ENCODE results near the gene PDE9A.

PDE9A gene

DNA sequence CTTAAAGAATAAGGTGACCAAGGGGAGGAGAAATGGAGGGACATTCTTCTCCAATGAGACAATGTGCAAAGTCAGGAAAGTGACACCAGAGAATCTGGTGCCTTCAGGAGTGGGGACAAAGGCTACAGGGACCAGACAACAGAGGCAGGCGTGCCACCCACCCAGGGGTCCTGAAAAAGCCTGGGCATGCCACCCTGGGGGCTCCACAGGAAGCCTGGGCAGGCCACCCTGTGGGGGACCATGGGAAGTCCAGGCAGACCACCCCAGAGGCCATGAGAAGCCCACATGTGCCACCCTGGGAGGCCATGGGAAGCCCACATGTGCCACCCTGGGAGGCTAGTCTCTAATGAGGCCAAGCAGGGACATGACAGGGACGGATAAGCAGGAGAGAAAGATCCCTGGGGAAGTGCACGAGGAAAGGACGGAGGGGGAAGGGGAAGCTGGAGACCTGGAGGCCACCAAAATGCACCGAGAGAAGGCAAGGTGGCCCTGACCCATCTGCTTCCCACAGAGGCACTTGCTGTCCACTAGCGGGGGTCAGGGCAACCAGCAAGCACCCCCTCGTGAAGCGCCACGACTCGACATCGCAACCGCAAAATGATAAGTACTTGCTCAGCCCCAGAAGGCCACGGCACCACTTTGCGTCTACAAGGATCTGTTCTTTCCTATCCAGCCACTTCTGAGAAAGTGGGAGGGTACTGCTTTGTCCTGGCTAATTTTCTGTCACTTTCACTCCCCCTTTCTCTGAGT is 7.2 kb upstream of the PDE9A start:
- TF ChIP-seq POU2F2 (IDR thresholded peaks at IDR 0.05; ENCODE audit: low read depth, low read length) (no peak), TAF1 (IDR thresholded peaks at IDR 0.05; ENCODE audit: low read depth, low read length) (no peak), SPI1 (IDR thresholded peaks at IDR 0.05; ENCODE audit: low read depth, low read length) (no peak), POLR2A (IDR thresholded peaks at IDR 0.05; ENCODE audit: low read depth, low read length) (no peak), PAX5 (IDR thresholded peaks at IDR 0.05; ENCODE audit: insufficient read depth, low read length, severe bottlenecking) (no peak), POLR2AphosphoS5 (IDR thresholded peaks at IDR 0.05; ENCODE audit: low read depth, low read length) (no peak)
- DNase-seq (ENCODE audit: insufficient read length, low spot score) (no peak), FAIRE-seq (no peak)

DNA sequence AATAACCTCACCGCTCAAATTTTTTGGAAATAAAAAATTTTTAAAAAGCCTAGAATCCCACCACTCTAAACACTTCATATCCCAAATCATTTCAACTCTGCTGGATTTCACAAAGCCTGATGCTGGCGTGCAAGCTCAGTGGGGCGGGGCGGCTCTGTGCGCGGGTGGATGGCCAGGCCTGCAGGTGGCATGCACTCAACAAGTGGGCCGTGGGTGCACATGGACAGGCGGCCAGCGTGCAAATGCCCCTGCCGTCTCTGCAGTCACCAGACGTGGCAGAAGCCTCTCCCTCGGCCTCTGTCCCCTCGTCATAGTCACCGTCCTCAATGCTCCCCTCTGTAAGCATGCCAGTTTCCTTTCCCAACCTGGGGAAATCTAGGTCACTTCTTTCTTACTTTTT is 6.6 kb upstream of the PDE9A start:
- DNase-seq (ENCODE audit: insufficient read length, low spot score) (no peak), FAIRE-seq (no peak)
- TF ChIP-seq TAF1 (IDR thresholded peaks at IDR 0.05; ENCODE audit: low read depth, low read length) (no peak), POLR2AphosphoS5 (IDR thresholded peaks at IDR 0.05; ENCODE audit: low read depth, low read length) (no peak), SPI1 (IDR thresholded peaks at IDR 0.05; ENCODE audit: low read depth, low read length) (no peak), POLR2A (IDR thresholded peaks at IDR 0.05; ENCODE audit: low read depth, low read length) (no peak), PAX5 (IDR thresholded peaks at IDR 0.05; ENCODE audit: insufficient read depth, low read length, severe bottlenecking) (no peak), POU2F2 (IDR thresholded peaks at IDR 0.05; ENCODE audit: low read depth, low read length) (no peak)

DNA sequence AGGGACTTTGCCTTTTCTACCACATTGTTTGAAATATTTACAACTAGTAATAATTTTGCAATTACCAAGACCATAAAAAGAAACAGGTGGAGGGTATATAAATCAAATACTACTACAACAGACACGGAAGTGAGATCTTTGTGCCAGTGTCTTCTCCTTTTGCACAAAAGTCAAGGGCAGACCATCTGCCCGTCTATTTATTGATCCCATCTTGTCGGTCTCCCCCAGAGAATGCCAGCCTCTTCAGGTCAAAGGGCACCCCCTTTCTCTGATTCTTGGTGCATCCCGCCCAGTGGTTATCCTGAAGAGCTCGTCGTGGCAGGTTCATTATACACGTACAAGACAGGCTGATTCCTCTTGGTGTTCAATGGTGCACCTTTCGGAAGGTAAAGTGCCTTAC is 4.8 kb upstream of the PDE9A start:
- DNase-seq (ENCODE audit: insufficient read length, low spot score): no peak

DNA sequence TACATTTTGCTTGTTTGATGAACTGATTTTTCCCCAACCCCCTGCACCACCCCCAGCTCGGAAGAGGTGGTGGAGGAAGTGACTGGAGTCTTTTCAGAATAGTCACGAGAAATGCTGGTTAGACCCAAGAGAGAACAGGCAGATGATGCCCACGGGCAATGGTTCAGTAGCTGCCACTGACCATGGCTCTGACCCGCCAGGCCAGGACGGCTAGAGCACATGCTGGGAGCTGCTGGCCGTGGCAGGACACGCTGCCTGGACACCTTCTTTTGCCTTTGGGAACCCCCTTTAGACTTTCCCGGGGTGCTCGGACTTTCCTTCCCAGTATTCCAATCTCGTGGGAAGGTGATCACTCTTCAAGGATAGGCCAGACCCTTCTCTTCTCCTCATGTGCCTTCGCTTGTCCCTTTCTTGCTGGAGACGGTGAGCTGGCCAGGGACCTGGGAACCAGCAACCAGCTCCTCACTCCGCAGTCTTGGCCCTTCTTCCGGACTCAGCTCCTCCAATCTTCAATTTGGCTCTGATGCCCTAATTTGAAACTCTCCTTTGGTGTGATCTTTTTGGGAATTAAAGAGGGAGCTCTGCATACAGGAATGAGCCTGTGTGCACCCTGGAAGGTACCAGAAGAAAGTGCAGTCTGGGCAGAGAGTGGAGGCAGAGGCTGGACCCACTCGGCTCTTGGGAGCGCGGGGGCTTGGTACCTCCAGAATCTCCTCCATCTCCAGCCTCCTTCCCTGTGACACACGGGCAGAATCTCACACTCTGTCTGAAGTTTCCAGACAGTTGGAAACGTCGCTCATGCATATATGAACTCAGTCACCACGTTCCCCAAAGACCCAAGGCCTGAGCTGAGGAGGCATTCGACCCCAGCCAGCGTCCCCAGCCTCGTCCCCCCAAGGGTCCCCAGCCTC is 4.0 kb upstream of the PDE9A start:
- DNase-seq (ENCODE audit: insufficient read length, low spot score) (no peak), FAIRE-seq (no peak)
- TF ChIP-seq POU2F2 (IDR thresholded peaks at IDR 0.05; ENCODE audit: low read depth, low read length) (no peak), SPI1 (IDR thresholded peaks at IDR 0.05; ENCODE audit: low read depth, low read length) (no peak), TAF1 (IDR thresholded peaks at IDR 0.05; ENCODE audit: low read depth, low read length) (no peak), POLR2AphosphoS5 (IDR thresholded peaks at IDR 0.05; ENCODE audit: low read depth, low read length) (no peak), PAX5 (IDR thresholded peaks at IDR 0.05; ENCODE audit: insufficient read depth, low read length, severe bottlenecking) (no peak), POLR2A (IDR thresholded peaks at IDR 0.05; ENCODE audit: low read depth, low read length) (no peak)

More for the DNA sequence above, 4.8 kb upstream of the PDE9A start:
- TF ChIP-seq POLR2AphosphoS5 (IDR thresholded peaks at IDR 0.05; ENCODE audit: low read depth, low read length) (no peak), POLR2A (IDR thresholded peaks at IDR 0.05; ENCODE audit: low read depth, low read length) (no peak), PAX5 (IDR thresholded peaks at IDR 0.05; ENCODE audit: insufficient read depth, low read length, severe bottlenecking) (no peak), POU2F2 (IDR thresholded peaks at IDR 0.05; ENCODE audit: low read depth, low read length) (no peak), SPI1 (IDR thresholded peaks at IDR 0.05; ENCODE audit: low read depth, low read length) (no peak), TAF1 (IDR thresholded peaks at IDR 0.05; ENCODE audit: low read depth, low read length) (no peak)
- FAIRE-seq: no peak

DNA sequence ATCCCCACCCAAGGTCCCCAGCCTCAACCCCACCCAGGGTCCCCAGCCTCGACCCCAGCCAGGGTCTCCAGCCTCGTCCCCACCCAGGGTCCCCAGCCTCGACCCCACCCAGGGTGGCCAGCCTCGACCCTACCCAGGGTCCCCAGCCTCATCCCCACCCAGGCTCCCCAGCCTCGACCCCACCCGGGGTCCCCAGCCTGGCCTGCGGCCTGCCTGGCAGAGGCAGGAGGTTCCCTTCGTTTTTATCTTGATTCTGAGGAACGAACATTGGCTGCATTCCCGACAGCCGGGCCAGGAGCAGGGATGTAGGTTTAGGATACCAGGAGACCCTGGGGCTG is 3.4 kb upstream of the PDE9A start:
- TF ChIP-seq SPI1 (IDR thresholded peaks at IDR 0.05; ENCODE audit: low read depth, low read length) (no peak), PAX5 (IDR thresholded peaks at IDR 0.05; ENCODE audit: insufficient read depth, low read length, severe bottlenecking) (no peak), TAF1 (IDR thresholded peaks at IDR 0.05; ENCODE audit: low read depth, low read length) (no peak), POU2F2 (IDR thresholded peaks at IDR 0.05; ENCODE audit: low read depth, low read length) (no peak), POLR2AphosphoS5 (IDR thresholded peaks at IDR 0.05; ENCODE audit: low read depth, low read length) (no peak), POLR2A (IDR thresholded peaks at IDR 0.05; ENCODE audit: low read depth, low read length) (no peak)
- FAIRE-seq (no peak), DNase-seq (ENCODE audit: insufficient read length, low spot score) (no peak)

DNA sequence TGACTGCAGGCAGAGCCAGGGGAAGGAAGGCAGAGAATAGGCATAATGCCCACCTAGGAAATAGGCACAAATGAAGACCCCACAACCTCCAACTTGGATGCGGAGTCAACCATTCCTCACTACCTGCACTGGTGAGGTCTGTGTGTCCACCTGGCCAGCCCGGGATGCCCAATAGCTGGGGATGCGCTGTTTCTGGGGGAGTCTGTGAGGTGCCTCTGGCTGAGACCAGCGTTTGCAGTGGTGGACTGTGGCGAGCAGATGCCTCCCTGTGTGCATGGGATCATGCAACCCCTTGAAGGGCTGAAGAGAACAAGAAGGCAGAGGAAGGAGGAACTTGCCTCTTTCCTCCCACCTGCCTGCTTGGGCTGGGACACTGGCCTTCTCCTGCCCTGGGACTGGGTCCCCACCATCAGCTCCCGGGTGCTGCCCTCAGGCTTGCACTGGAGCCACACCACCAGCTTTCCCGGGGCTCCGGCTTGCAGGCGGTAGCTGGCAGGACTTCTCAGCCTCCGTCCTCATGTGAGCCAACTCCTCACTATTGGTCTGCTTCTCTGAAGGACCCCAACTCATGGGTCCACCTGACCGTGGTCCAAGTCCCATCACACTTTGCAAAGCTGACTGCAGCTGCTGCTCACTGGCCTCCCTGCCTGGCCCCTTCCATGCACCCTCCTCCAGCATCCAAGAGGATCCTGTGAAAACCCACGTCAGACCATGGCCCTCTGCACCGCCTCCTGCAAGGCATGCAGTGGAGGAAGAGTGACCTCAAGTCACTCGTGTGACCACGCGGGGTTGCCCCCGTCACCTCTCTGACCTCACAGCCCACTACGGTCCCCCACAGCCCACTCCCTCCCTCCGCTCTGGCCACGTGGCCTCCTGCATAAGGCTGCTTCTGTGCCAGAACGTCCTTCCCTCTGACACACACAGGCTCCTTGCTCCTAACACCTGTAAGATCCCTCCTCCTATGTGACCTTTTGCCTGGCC is 2.7 kb upstream of the PDE9A start:
- DNase-seq (ENCODE audit: insufficient read length, low spot score) (no peak), FAIRE-seq (no peak)
- TF ChIP-seq POU2F2 (IDR thresholded peaks at IDR 0.05; ENCODE audit: low read depth, low read length) (no peak), TAF1 (IDR thresholded peaks at IDR 0.05; ENCODE audit: low read depth, low read length) (no peak), POLR2A (IDR thresholded peaks at IDR 0.05; ENCODE audit: low read depth, low read length) (no peak), PAX5 (IDR thresholded peaks at IDR 0.05; ENCODE audit: insufficient read depth, low read length, severe bottlenecking) (no peak), SPI1 (IDR thresholded peaks at IDR 0.05; ENCODE audit: low read depth, low read length) (no peak), POLR2AphosphoS5 (IDR thresholded peaks at IDR 0.05; ENCODE audit: low read depth, low read length) (no peak)

DNA sequence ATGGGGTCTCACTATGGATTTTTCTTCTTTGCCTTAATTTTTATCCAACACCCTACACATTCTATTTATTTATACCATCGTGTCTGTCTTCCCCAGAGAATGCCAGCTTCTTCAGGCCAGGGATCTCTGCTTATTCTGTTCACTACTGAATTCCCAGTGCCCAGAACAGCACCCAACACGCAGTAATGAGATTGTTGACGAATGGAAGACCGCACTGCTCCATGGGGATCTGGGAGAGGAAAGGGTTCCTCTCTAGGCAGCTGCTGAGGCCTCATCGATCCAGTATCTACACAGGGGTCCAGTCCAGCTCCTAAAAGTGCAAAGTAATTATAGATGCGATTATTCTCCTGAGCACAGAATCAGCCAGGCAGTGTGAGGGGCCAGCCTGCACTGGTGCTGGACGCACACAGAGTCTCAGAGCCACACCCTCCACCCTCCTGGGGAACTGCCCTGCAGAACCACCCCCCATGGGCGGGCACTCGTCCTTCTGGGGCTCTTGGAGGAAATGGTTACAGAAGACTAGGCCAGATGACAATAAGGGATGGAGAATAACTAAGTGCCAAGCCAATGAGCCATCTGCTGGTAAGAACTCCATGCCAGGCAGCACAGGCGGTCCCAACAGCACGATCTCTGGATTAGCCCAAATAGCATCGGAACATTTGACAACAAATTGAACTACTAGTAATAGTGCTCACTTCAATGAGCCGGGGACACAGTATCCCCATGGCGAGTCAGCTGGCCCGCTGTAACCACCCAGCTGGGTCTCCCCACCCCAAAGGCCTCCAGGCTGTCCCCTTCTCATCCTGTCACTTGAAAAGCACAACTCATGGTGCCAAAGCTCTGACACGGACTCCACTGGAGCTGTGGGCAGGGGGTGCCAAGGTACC is 1.7 kb upstream of the PDE9A start:
- DNase-seq (ENCODE audit: insufficient read length, low spot score): no peak
- no peak for FAIRE-seq
- TF ChIP-seq TAF1 (IDR thresholded peaks at IDR 0.05; ENCODE audit: low read depth, low read length) (no peak), POLR2A (IDR thresholded peaks at IDR 0.05; ENCODE audit: low read depth, low read length) (no peak), SPI1 (IDR thresholded peaks at IDR 0.05; ENCODE audit: low read depth, low read length) (no peak), POLR2AphosphoS5 (IDR thresholded peaks at IDR 0.05; ENCODE audit: low read depth, low read length) (no peak), POU2F2 (IDR thresholded peaks at IDR 0.05; ENCODE audit: low read depth, low read length) (no peak), PAX5 (IDR thresholded peaks at IDR 0.05; ENCODE audit: insufficient read depth, low read length, severe bottlenecking) (no peak)
